ENCODE results near the gene TFB1M. TPM values are rescaled to one million over a fixed set of nuclear protein-coding genes. Genes with fewer than 3 reads are reported as not detected.
"Not testable (repeated sequence)": the region's sequence is repeated elsewhere in the genome, so short reads cannot be mapped to it uniquely, and the experiment has no call there.

Gene TFB1M
- total RNA-seq, 1 donor from 2014 or later, result 14.0 TPM

DNA sequence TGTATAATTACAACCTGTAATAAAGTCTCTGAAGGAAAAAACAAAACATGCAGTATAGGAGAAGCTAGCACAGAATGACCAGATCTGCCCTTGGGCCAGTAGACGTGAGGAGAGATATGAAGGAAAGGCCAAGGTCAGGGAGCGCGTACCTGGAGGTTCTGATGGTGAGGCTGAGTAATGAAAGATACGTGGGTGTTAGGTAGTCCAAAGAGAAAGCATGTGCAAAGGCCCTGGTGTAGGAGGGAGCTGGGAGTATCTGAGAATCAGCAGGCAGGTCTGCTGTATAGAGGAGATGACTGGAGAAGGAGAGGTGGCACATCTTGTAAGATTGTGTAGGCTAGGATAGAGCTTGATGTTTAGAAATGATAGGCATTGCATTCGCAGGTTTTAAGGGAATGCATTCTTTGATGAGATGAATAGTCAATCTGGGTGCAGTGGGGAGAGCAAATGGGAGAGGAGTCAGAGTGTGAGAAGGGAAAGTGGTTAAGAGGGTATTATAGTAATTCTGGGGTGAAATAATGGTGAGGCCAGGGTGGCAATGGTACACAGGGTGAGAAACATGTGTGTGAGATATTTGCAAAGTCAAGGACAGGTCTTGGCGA is 15.9 kb upstream of the TFB1M start:
- no peak for DNase-seq (ENCODE audit: low spot score)

DNA sequence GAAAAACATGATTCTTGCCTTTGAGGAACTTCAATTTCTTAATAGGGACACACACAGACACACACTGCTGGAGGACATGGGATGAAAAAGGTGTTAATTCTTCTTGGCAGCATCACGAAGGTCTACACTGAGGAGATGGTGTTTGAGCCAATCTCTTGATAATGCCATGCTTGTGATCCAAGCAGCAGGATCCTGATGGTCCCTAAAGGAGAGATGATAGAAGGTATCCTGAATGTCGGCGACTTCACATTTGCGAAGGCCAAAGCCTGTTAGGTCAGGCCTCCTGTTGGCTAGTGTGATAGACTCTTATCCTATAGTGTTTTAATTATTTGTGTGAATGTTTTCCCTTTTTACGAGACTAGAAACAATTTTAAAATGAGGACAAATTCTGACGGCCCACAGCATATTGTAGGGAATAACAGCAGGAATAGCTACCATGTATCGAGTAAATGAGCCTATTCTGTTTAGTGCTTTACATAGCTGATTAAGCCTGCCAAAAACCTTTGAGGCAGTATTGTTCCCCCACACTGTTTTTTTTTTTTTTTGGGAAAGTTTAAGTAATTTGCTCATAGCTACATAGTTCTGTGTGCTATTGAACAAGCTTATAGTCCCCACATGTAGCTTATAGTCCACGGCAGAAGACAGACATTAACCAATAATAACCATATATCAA is 15.3 kb upstream of the TFB1M start:
- no peak for DNase-seq (ENCODE audit: low spot score)

DNA sequence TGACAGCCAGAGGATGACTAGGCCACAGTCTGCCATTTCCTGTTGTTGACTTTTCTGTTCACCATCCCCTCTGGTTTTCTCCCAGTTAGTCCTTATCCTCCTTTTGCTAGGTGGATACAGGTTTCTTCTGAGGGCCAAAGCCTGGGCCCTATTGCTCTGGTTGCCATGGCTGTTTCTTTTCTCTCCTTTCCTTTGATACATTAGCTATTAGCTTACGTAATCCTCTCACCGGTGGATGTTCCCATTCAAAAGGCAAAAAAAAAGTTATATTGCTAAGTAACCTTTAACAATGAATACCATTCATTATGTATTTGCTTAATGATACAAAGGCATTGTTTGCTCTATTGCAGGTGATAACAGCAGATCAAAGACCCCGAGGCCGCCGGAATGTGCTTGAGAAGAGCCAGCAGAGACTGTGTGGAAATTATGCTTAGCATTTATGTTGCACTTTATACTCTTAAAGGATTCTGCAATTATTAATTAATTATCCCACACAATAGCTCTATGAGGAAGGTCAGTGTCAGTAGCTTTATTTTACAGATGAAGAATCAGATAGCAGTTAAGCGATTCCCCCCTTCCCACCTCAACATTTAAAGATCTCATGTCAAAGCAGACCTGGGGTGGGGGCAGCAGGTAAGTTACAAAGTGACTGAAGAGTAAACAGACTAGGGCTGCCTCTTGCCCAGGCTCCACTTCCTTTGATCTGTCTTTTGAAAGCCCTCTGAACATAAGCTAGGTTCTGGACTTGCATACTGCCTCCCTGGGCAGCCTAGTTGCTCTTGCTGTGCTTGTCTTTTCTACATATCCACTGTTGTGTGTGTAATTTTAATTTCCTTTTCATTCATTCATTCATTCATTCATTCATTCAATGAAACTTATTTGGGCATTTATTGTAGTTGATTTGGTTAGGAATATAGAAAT is 14.5 kb upstream of the TFB1M start:
- no peak for DNase-seq (ENCODE audit: low spot score)

DNA sequence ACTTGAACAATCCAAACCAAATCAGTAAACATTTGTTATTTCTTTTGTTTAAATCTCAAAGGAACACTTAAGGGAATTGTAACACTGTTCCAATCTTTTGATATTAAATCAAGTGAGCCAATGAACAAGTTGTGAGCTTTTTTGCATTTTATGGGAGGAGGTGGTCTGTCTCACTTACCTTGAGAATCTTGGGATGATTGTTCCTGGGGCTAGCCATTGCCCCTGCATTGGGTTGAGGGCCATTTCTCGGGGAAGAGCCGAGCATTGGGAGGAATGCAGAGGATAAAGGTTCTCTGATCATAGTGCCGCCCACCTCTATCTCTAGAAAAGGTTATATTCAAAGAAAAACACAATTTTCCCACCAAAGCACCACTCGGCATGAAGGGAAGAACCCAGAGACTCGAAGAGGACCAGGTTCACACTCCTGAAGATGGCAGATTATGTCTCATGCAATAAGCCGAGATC is 13.8 kb upstream of the TFB1M start:
- DNase-seq (ENCODE audit: low spot score), result no peak

DNA sequence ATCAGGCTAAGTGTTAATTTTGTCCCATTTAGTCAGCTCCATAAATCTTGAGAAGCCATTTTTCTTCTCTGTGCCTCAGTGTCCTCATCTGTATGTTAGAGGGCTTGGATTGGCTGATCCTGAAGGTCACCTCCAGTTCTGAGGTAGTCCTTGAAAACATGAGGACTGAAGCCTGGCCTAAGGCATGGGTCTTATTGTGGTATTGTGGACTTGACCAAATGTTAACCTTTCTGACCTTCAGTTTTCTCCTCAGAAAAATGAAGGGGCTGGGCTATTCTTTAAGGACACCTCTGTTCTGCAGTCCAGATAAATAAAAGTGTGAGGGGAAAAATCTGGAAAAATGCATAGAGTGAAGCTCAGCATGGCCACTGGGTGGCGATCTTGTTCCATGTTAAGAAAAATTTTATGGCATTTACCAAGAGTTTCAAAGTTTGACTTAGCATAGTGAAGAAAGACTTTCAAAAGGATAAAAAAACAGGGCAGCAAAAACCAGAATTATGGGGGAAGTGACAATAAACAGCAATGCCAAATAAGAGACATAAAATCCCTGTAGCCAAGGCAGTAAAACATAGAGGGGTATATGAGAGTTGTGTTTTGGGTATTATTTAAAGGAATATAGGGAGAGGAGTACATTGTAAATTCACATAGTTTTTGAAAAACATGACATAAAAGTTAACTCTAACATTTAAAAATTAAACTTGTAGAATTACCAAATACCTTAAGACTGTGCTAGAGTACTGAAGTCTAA is 13.2 kb upstream of the TFB1M start:
- DNase-seq (ENCODE audit: low spot score), result peak; percentile 76

DNA sequence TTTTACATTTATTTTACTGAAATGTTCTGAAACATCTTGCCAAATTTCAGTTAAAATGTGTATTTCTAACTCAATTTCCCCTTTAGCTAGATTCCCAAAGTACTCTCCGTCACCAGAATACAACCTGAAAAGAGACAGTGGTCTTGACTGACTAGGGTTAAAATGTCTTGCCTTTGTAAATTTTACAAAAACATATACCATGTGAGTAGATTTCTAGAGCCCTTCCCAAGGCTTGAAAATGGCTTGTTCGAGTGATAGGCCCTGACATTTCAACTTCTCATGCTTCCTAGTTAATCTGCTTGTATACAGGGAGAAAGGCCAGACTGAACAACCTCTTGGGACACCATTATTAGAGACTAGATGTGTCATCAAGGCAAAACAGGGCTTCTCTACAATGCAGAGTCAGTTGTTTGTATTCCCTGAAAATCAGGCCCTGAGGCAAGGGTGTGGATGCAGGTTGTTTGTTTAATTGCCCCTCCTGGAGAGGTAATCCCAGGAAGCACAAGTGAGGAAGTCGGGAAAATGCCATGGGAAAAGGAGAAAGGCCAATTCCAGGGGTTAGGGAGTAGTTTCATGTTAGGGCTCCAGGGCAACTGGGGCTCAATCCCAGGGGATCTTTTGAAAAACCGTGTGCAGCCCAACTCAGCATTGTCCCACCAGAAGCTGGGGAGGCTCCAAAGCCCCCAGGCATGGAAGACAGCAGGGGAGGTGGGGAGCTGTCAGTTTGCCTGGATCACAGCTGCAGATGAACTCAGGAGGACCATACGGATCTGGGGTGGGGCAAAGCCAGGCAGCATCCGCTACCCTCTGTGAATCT is 11.6 kb upstream of the TFB1M start:
- DNase-seq (ENCODE audit: low spot score), result no peak

DNA sequence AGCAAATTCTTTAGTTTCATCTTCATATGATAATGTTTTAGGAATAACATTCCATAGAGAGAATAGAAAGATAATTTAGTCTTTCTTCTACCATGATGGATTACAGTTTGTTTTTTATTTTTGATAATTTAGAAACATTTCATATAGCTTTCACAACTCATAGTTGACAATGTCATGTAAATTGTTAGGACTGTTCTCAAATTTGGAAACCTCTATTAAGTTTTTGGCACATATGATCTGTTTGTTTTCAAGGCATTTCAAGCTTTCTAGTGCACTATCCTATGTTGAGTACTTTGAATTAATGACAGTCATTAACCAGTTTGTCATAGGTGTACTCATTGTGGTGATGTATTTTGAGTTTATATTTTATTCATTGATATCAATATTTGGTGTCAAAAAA is 10.7 kb upstream of the TFB1M start:
- no peak for DNase-seq (ENCODE audit: low spot score)

DNA sequence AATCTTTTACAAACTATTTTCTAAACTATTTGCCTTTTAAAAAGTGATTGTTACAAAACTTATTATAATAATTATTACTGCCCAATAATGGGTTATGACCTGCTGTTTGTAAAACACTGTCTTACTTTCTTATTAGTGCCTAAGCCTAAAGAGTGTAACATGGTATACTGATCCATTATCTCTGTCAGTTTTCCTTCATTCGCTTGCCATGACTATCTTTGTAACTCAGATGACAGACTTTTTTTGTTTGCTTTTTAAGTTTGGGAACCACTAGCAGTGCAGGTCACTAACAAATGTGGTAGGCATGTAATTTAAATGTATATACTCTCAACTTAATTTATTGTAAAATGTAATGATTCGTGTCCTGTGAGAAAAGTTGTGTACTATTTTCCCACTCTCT is 9.9 kb upstream of the TFB1M start:
- no peak for DNase-seq (ENCODE audit: low spot score)

DNA sequence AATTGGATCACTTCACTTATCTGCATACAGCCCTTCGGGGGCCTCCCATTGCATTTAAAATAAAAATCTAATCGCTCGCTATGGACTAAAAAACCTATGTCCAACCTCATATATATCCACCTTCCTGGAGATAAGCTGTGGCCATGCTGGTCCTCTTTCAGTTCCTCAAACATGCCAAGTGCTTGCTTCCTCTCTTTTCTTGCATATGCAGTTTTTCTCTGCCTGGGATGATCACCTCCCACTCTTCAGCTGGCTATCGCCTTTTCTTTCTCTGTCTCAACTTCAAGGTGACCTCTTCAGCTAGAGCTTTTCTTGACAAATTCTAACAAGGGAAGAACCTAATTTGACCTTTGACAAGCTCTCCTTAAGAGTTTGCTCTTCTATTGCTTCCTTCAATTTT is 5.6 kb upstream of the TFB1M start:
- no peak for DNase-seq (ENCODE audit: low spot score)

DNA sequence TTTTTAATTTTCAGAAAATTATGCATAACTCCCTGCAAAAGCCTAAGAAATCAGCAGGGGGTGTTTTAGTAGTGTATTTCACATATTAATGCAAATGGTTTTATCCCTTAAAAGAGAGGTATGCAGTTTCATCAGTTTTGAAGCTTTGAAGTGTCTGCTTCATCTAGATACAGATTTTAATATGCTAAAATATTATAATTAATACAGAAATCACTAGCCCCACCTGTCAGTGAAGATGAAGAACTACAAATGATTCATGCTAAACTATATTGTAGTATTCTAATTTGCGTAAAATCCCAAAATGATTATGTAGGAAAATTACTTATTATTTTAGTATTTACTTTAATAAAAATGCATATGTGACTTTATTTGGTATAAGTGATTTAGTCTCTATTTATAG is 2.9 kb upstream of the TFB1M start:
- no peak for DNase-seq (ENCODE audit: low spot score)

DNA sequence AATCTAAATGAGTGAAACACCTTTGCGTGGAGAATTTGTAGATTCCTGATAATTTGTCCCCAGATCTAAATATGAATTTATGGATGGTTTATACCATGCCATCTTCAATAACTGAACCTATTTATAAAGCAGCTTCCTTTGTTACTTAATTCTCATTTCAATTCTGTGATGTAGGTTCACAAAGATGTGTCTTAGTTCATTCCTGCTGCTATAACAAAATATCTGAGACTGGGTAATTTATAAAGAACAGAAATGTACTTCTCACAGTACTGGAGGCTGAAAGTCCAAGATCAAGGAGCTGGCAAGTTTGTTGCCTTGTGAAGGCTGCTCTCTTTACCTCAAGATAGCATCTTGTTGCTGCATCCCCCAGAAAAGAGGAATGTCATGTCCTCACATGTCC is 2.1 kb upstream of the TFB1M start:
- no peak for DNase-seq (ENCODE audit: low spot score)

DNA sequence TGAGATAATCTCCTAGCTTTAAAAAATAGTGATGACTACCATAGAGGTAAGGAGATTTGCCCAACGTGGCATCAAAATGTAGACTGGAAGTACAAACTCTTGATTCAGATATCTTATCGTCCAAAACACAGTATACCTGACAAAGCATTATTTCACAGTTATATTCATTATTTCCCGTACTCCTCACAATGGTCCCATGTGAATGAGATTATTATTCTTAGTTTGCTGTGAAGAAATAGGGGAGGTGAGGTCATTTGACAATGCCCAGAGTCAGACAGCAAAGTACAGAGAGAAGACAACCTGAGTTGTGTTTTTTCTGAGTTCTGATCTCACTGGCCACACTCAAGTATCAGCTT is 1.2 kb upstream of the TFB1M start:
- DNase-seq (ENCODE audit: low spot score), result peak; percentile 6

DNA sequence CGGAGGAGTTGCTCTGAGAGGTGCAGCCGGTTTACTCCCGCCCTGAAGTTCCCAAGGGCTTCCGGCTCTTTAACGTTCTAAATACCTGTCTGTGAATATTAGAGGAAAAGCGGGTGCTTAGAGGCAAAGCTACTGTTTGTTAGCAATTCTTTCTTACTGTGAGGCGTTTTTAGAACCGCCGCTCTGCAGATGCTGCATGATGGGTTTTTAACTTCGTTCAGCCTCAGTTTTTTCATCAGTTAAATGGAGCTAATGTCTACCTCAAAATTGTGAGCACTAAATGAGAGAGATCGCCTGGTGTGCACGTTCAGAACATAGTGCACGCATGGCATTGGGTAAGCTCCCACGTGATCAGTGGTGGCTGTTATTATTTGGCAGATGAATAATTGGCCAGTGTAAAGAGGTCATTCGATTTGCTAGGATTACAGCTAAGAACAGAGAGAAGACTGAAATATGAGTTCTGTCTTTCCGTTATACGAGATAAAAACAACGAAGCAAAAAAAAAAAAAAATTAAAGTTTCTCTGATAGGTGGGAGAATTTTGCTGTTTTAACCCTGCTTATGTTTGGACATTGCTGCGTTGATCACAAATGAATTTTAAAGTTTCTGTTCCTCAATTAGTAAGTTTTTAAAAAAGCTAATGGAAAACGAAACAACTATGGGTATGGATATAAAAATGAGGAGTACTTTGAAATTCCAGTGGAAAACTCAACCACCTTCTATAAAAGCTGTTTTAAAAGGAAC is 660 bp upstream of the TFB1M start:
- DNase-seq (ENCODE audit: low spot score), result no peak

DNA sequence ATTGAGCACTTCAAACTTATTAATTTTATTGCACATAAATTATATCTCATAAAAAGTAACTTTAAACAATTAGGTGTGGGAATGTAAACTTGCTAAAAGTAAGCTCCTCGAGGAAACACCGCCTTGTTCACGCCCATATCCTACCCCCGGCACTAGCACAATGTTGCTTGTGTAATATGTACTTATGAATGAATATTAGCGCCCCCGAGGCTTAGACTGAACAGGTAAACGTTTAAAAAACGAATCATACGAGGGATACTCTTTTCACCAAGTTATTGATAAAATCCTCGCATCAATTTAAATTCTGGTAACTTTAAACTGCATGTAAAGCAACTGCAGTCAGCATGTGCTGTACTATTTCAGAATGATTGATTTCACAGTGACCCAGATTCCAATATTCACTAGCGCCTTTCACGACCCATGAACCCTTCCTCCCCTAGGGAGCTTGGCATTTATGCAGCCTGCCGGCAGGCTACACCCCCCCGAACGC is 637 bp downstream of the TFB1M start:
- no peak for DNase-seq (ENCODE audit: low spot score)

DNA sequence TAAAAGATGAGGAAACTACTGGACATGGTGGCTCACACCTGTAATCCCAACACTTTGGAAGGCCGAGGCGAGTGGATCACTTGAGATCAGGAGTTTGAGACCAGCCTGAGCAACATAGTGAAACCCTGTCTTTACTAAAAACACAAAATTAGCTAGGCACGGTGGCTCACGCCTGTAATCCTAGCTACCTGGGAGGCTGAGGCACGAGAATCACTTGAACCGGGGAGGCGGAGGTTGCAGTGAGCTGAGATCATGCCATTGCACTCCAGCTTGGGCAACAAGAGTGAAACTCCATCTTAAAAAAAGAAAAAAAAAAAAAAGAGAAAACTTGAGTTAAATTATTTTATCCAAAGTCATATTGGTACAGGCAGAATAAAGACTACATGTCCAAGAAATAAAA is 1.3 kb downstream of the TFB1M start:
- not testable (repeated sequence) for DNase-seq (ENCODE audit: low spot score)

DNA sequence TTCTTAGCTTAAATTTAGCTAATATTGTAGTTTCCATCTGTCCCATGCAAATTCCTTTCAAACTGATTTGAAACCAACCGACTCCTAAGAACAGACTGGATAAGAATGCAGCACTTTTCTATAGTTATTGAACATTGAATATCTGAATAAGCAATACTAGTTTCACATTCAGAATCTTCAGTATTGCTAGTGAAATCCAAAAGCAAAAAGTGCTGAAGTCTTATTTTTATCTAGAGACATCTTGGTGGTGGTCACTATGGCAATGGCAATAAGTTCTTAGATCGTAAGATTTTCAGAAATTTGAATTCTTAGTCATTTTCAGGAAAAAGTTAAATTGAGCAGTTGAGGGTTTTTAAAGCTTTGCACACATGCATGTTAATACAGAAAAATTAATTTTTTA is 2.7 kb downstream of the TFB1M start:
- no peak for DNase-seq (ENCODE audit: low spot score)

DNA sequence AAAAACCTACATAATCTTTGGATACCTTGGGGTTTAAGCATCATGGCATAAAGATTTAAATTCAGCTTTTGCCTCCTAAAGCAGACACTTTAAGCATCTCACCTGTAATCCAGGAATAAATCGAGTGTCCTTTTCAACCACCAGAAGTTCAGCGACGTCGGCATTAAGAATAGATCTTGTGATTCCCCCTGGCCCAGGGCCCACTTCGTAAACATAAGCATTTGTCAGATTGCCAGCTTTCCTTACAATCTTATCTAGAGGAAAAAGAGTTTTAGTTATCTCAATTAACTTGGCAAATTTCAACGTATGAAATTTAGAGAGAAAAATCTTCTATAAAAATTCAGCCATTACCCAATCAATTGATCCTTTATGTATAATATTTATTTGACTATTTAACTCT is 3.2 kb downstream of the TFB1M start:
- no peak for DNase-seq (ENCODE audit: low spot score)

DNA sequence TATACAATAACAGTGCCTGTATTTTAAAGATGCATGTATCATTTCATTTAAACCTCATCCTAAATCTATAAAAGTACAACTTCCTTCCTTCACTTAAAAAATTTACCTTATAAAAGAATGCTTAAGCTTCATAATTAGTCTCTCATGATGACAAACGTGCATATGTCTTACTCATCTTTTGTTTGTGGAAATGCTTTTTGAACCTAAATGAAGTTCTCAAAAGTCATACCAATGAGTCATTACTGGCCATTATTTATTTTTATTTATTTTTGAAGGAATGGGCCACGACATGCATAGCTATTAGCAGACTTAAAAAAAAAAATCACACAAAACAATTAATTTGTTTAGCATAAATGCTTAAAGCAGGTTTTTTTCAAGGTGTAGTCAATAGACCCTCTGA is 3.7 kb downstream of the TFB1M start:
- no peak for DNase-seq (ENCODE audit: low spot score)

DNA sequence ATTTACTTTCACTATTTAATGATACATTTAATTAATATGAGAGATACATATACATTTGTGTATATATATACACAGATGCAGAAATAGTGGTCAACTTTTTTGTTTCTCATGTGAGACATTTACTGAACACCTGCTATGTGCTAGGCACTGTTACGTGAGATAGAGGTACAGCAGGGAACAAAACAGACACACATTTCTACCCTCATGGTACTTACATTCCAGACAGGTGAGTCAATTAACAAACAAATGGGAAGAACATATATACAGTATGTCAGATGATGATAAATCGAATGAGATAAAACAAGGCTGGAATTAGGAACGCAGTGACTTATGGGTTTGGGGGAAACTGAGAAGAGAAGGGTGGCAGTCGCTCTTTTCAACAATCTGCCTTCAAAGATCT is 5.1 kb downstream of the TFB1M start:
- DNase-seq (ENCODE audit: low spot score), result no peak

DNA sequence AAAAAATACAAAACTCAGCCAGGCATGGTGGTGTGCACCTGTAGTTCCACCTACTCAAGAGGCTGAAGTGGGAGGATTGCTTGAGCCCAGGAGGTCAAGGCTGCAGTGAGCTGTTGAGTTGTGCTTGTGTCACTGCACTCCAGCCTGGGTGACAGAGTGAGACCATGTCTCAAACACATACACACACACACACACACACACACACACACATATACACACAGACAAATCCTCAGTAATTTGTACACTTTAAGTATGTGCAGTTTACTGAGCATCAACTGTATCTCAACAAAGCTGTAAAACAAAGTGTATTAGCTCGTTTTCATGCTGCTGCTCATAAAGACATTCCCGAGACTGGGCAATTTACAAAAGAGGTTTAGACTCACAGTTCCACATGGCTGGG is 7.3 kb downstream of the TFB1M start:
- no peak for DNase-seq (ENCODE audit: low spot score)
